Panc1 (cell line): ENCODE measurements around the gene SLC4A7. TPM values are rescaled to one million over a fixed set of nuclear protein-coding genes. Genes with fewer than 3 reads are reported as not detected.

Source experiments
- ATAC-seq: fragments of 200-7000 bp; cut with Tn5 transposase; 2 replicates; pipeline ENCODE4 v1.9.1; 2020; ENCODE audit warnings: mild to moderate bottlenecking, moderate library complexity
- BruUV-seq: library from RNA; stranded (reverse); fragments of 400-500 nt; replicated peaks from 2 replicates; lab custom pipeline; 2021; lab: Mats Ljungman, UMichigan
- CTCF ChIA-PET: fragments of 300-600 bp; sonication (Branson Sonifier 250); formaldehyde crosslinking; loops from one replicate; lab custom pipeline; 2022; ENCODE audit warnings: antibody characterized with exemption; lab: Charles Lee
- POLR2A ChIA-PET: fragments of 300-600 bp; sonication (Branson Sonifier 250); formaldehyde crosslinking; loops from one replicate; lab custom pipeline; 2022; ENCODE audit warnings: antibody characterized with exemption; lab: Charles Lee
- DNase-seq: peaks from one replicate; pipeline ENCODE4 v3.0.0-alpha.2; 2010; ENCODE audit warnings: low read depth, low spot score
- H3K27ac ChIP-seq: 2 replicates; pipeline ENCODE4 v1.5.1; 2011; ENCODE audit warnings: mild to moderate bottlenecking, low read length, inconsistent platforms
- H3K27me3 ChIP-seq: fragments of 200-500 bp; sonication (Bioruptor generic); 2 replicates; pipeline ENCODE4 v1.6.0; 2014; ENCODE audit warnings: low read length, inconsistent platforms; ENCODE audit not compliant: control insufficient read depth, insufficient read depth
- H3K36me3 ChIP-seq: fragments of 200-500 bp; sonication (Bioruptor generic); 2 replicates; pipeline ENCODE4 v1.5.1; 2014; ENCODE audit warnings: inconsistent platforms, mild to moderate bottlenecking, low read length, moderate library complexity; ENCODE audit not compliant: control insufficient read depth, insufficient read depth
- H3K4me1 ChIP-seq: 2 replicates; pipeline ENCODE4 v1.5.1; 2011; ENCODE audit warnings: inconsistent platforms, mild to moderate bottlenecking, low read length, moderate library complexity; ENCODE audit not compliant: control insufficient read depth, insufficient read depth
- H3K4me3 ChIP-seq, 2 experiments: 2 replicates each; pipeline ENCODE4 v1.5.1; 2011 to 2012; ENCODE audit warnings: low read depth in 2 of 2, low read length in 2 of 2, mild to moderate bottlenecking in 2 of 2, inconsistent platforms in 1 of 2, moderate library complexity in 1 of 2
- H3K9me3 ChIP-seq: fragments of 200-500 bp; sonication (Bioruptor generic); 2 replicates; pipeline ENCODE4 v1.5.1; 2014; ENCODE audit warnings: low read depth, mild to moderate bottlenecking, inconsistent platforms, low read length, moderate library complexity; ENCODE audit not compliant: control insufficient read depth, insufficient read depth
- CTCF ChIP-seq: fragments of 450-650 bp; IDR thresholded peaks from 2 replicates; pipeline ENCODE4 v1.5.1; 2017; ENCODE audit warnings: mild to moderate bottlenecking
- POLR2AphosphoS5 ChIP-seq: IDR thresholded peaks from 2 replicates; pipeline ENCODE4 v1.6.1; 2012; ENCODE audit warnings: mild to moderate bottlenecking, low read depth, low read length, moderate library complexity
- REST ChIP-seq, 2 experiments: IDR thresholded peaks; 2 replicates each; pipeline ENCODE4 v1.6.1; 2011 to 2012; ENCODE audit warnings: low read depth in 2 of 2, control low read depth in 1 of 2, low read length in 1 of 2, mild to moderate bottlenecking in 1 of 2, moderate library complexity in 1 of 2; ENCODE audit not compliant: insufficient read depth in 1 of 2
- SIN3A ChIP-seq: IDR thresholded peaks from 2 replicates; pipeline ENCODE4 v1.6.1; 2012; ENCODE audit warnings: low read depth, mild to moderate bottlenecking, low read length, moderate library complexity, borderline replicate concordance; ENCODE audit not compliant: insufficient read depth
- TCF7L2 ChIP-seq: IDR thresholded peaks from 2 replicates; pipeline ENCODE4 v1.6.1; 2011; ENCODE audit warnings: mild to moderate bottlenecking, low read depth, low read length, inconsistent platforms
- in situ Hi-C: cut with HindIII; loops from 2 replicates; pipeline ENCODE4 v1.10.0; 2016; ENCODE audit warnings: low sequenced_read_pairs, low pct_unique_long_range_greater_than_20kb
- intact Hi-C: fragments of 100-400 bp; cut with micrococcal nuclease; formaldehyde crosslinking; loops from one replicate; pipeline ENCODE4 v1.10.0; 2022; ENCODE audit not compliant: unreplicated experiment
- total RNA-seq: library from RNA; stranded (reverse); gene quantifications from one replicate; pipeline ENCODE4 v1.2.1, GENCODE V29; 2021; ENCODE audit not compliant: unreplicated experiment

Gene SLC4A7
- total RNA-seq, 1 experiment from 2014 or later: 99.4 TPM

- intact Hi-C loops (no loop called here), in situ Hi-C loops (no loop called here)
- peak; percentile 60 for DNase-seq
- ATAC-seq: 0 out of 2 replicates have a peak, but pooled peaks have one; percentile 57
- TF ChIP-seq SIN3A: no peak
- TF ChIP-seq REST (IDR thresholded peaks at IDR 0.05; ENCODE audit: insufficient read depth in 1 of 2, low read depth in 2 of 2, low read length in 1 of 2): no peak
- no peak for TF ChIP-seq CTCF
- no TSS peak for BruUV-seq
- ChIA-PET POLR2A (no interaction called here), CTCF (no interaction called here)
- Histone ChIP-seq H3K36me3 (peaks cover 67% of the 10 kb centered on the region), H3K27me3 (no peaks in the 10 kb centered on the region), H3K9me3 (no peaks in the 10 kb centered on the region), H3K27ac (no peak overlapping the region), H3K4me3 (no peak overlapping the region), H3K4me1 (peaks cover 17% of the 10 kb centered on the region)
Observed at GRCh38 chr3:27423463-27423862, 60.7 kb downstream of the SLC4A7 start.

- H3K27ac ChIP-seq: peak overlapping the region; percentile 39; the same call in 1 of the 2 replicates
- no peak for ATAC-seq
Observed at GRCh38 chr3:27422617-27423016, 61.6 kb downstream of the SLC4A7 start.

More at GRCh38 chr3:27422617-27423016, 61.6 kb downstream of the SLC4A7 start:
- in situ Hi-C loops (no loop called here), intact Hi-C loops (no loop called here)
- TF ChIP-seq REST (IDR thresholded peaks at IDR 0.05; ENCODE audit: insufficient read depth in 1 of 2, low read depth in 2 of 2, low read length in 1 of 2) (no peak), CTCF (no peak), SIN3A (no peak), TCF7L2 (no peak), POLR2AphosphoS5 (no peak)
- CTCF ChIA-PET: no interaction called here
- H3K36me3 ChIP-seq: peaks cover 67% of the 10 kb centered on the region
- H3K27me3 ChIP-seq: no peaks in the 10 kb centered on the region
- H3K9me3 ChIP-seq: no peaks in the 10 kb centered on the region
- H3K4me3 ChIP-seq: no peak overlapping the region
- no peak for DNase-seq
- no TSS peak for BruUV-seq
- peaks cover 16% of the 10 kb centered on the region for H3K4me1 ChIP-seq
- POLR2A ChIA-PET: no interaction called here
